Thymus (tissue), 11 donors: ENCODE measurements around the gene MATN1. TPM values are rescaled to one million over a fixed set of nuclear protein-coding genes. Genes with fewer than 3 reads are reported as not detected.

ENCODE experiments used
- DNase-seq, 9 donors: peaks; one replicate each; pipeline ENCODE4 v3.0.0-alpha.2; 2013; ENCODE audit warnings: low spot score in 9 of 9, low read depth in 6 of 9, missing footprints in 1 of 9
- H3K27ac ChIP-seq, 2 donors: one replicate each; pipeline ENCODE4 v1.5.1; 2013; ENCODE audit warnings: control low read depth in 1 of 2, low read depth in 1 of 2, low read length in 1 of 2, mild to moderate bottlenecking in 1 of 2, moderate library complexity in 1 of 2
- H3K27me3 ChIP-seq, 2 donors: one replicate each; pipeline ENCODE4 v1.5.1; 2013; ENCODE audit warnings: low read length in 1 of 2; ENCODE audit not compliant: control insufficient read depth in 2 of 2, insufficient read depth in 1 of 2
- H3K36me3 ChIP-seq, 2 donors: one replicate each; pipeline ENCODE4 v1.5.1; 2013; ENCODE audit warnings: low read length in 1 of 2, mild to moderate bottlenecking in 1 of 2, moderate library complexity in 1 of 2; ENCODE audit not compliant: control insufficient read depth in 2 of 2, insufficient read depth in 2 of 2
- H3K4me1 ChIP-seq, 2 donors: one replicate each; pipeline ENCODE4 v1.5.1; 2013; ENCODE audit warnings: low read length in 2 of 2; ENCODE audit not compliant: control insufficient read depth in 2 of 2, insufficient read depth in 2 of 2
- H3K4me3 ChIP-seq, 2 donors: one replicate each; pipeline ENCODE4 v1.5.1; 2013; ENCODE audit warnings: low read length in 2 of 2, control low read depth in 1 of 2, mild to moderate bottlenecking in 1 of 2
- H3K9me3 ChIP-seq, 2 donors: one replicate each; pipeline ENCODE4 v1.5.1; 2013; ENCODE audit warnings: low read length in 1 of 2, mild to moderate bottlenecking in 1 of 2; ENCODE audit not compliant: control insufficient read depth in 2 of 2, insufficient read depth in 1 of 2
- WGBS: extraction: QIAGEN DNeasy Blood & Tissue Kit; methylation state at CpG from one replicate; pipeline ENCODE4 v1.1.7; 2013; 5-methylcytosine and 5-hydroxymethylcytosine counted together
- polyA plus RNA-seq: library from polyadenylated mRNA; stranded (reverse); fragments of 200-250 nt; gene quantifications from one replicate; pipeline ENCODE4 v1.2.3, GENCODE V29; 2013
- total RNA-seq: library from RNA; stranded (reverse); fragments of 120-200 nt; gene quantifications from one replicate; pipeline ENCODE4 v1.2.4, GENCODE V29; 2013
- donor health status: healthy.

Gene MATN1
- total and polyA plus RNA-seq, 2 donors = 0.14 to 0.27 TPM

GRCh38 chr1:30730346-30731108 is 7.1 kb upstream of the MATN1 start:
- no peaks in the 10 kb centered on the region for H3K4me1 ChIP-seq
- WGBS = 88% methylated on average over 23 of the region's 23 CpGs
- H3K9me3 ChIP-seq = no peaks in the 10 kb centered on the region
- no peak overlapping the region for H3K27ac ChIP-seq
- H3K36me3 ChIP-seq = peaks cover 29 to 30% of the 10 kb centered on the region in 2 donors
- H3K27me3 ChIP-seq = no peaks in the 10 kb centered on the region
- no peak for DNase-seq
- no peak overlapping the region for H3K4me3 ChIP-seq

- 96% methylated on average over 6 of the region's 6 CpGs for WGBS
- no peak for DNase-seq
- Histone ChIP-seq H3K36me3 (peaks cover 23% of the 10 kb centered on the region in 2 donors), H3K4me1 (no peaks in the 10 kb centered on the region), H3K27me3 (no peaks in the 10 kb centered on the region), H3K4me3 (no peak overlapping the region), H3K9me3 (no peaks in the 10 kb centered on the region), H3K27ac (no peak overlapping the region)
These were observed 6.5 kb upstream of the MATN1 start for GRCh38 chr1:30729901-30730300.

GRCh38 chr1:30728832-30729638 is 5.7 kb upstream of the MATN1 start:
- H3K36me3 ChIP-seq = peaks cover 15% of the 10 kb centered on the region in 2 donors
- no peaks in the 10 kb centered on the region for H3K9me3 ChIP-seq
- no peaks in the 10 kb centered on the region for H3K4me1 ChIP-seq
- no peak overlapping the region for H3K27ac ChIP-seq
- WGBS = 92% methylated on average over 17 of the region's 17 CpGs
- no peak overlapping the region for H3K4me3 ChIP-seq
- DNase-seq = no peak
- H3K27me3 ChIP-seq = no peaks in the 10 kb centered on the region

- no peak for DNase-seq
- H3K9me3 ChIP-seq = no peaks in the 10 kb centered on the region
- H3K4me3 ChIP-seq = no peak overlapping the region
- H3K27ac ChIP-seq = no peak overlapping the region
- 89% methylated on average over 8 of the region's 8 CpGs for WGBS
- no peaks in the 10 kb centered on the region for H3K4me1 ChIP-seq
- peaks cover 8% of the 10 kb centered on the region in 2 donors for H3K36me3 ChIP-seq
- H3K27me3 ChIP-seq = no peaks in the 10 kb centered on the region
These were observed 5.0 kb upstream of the MATN1 start for GRCh38 chr1:30728340-30728739.

GRCh38 chr1:30727824-30728223 is 4.4 kb upstream of the MATN1 start:
- Histone ChIP-seq H3K27me3 (no peaks in the 10 kb centered on the region), H3K27ac (no peak overlapping the region), H3K9me3 (no peaks in the 10 kb centered on the region), H3K36me3 (peaks cover 5 to 6% of the 10 kb centered on the region in 2 donors), H3K4me1 (no peaks in the 10 kb centered on the region), H3K4me3 (no peak overlapping the region)
- 96% methylated on average over 2 of the region's 2 CpGs for WGBS
- DNase-seq = no peak

- WGBS = 92% methylated on average over 15 of the region's 15 CpGs
- Histone ChIP-seq H3K4me1 (no peaks in the 10 kb centered on the region), H3K9me3 (no peaks in the 10 kb centered on the region), H3K4me3 (no peak overlapping the region), H3K27ac (no peak overlapping the region), H3K27me3 (no peaks in the 10 kb centered on the region), H3K36me3 (no peaks in the 10 kb centered on the region)
- DNase-seq = no peak
These were observed 3.6 kb upstream of the MATN1 start for GRCh38 chr1:30726773-30727684.

- no peaks in the 10 kb centered on the region for H3K9me3 ChIP-seq
- no peak overlapping the region for H3K4me3 ChIP-seq
- no peaks in the 10 kb centered on the region for H3K4me1 ChIP-seq
- 93% methylated on average over 7 of the region's 7 CpGs for WGBS
- DNase-seq = no peak
- no peaks in the 10 kb centered on the region for H3K36me3 ChIP-seq
- H3K27ac ChIP-seq = no peak overlapping the region
- H3K27me3 ChIP-seq = no peaks in the 10 kb centered on the region
These were observed 2.9 kb upstream of the MATN1 start for GRCh38 chr1:30726236-30726635.

GRCh38 chr1:30725450-30726095 is 2.2 kb upstream of the MATN1 start:
- Histone ChIP-seq H3K36me3 (no peaks in the 10 kb centered on the region), H3K4me3 (no peak overlapping the region), H3K27me3 (no peaks in the 10 kb centered on the region), H3K9me3 (no peaks in the 10 kb centered on the region), H3K4me1 (peaks cover 0 to 1% of the 10 kb centered on the region in 2 donors), H3K27ac (no peak overlapping the region)
- WGBS = 96% methylated on average over 17 of the region's 17 CpGs
- no peak for DNase-seq
